ENCODE measurements around the gene PHLDB2.

PHLDB2 gene

GRCh38 chr3:111929484-111929883 is 70.4 kb downstream of the PHLDB2 start:
- DNase-seq = no peak

- DNase-seq = no peak
Observed at GRCh38 chr3:111932946-111933345, 73.9 kb downstream of the PHLDB2 start.

- DNase-seq = no peak
Observed at GRCh38 chr3:111936191-111936841, 77.3 kb downstream of the PHLDB2 start.

GRCh38 chr3:111936967-111937366 is 77.9 kb downstream of the PHLDB2 start:
- DNase-seq = no peak

- no peak for DNase-seq
Observed at GRCh38 chr3:111937871-111938270, 78.8 kb downstream of the PHLDB2 start.

GRCh38 chr3:111939873-111940272 is 80.8 kb downstream of the PHLDB2 start:
- DNase-seq = no peak

GRCh38 chr3:111943533-111943932 is 84.5 kb downstream of the PHLDB2 start:
- DNase-seq = no peak

- no peak for DNase-seq
Observed at GRCh38 chr3:111944372-111944771, 85.3 kb downstream of the PHLDB2 start.

- no peak for DNase-seq
Observed at GRCh38 chr3:111947231-111947630, 88.2 kb downstream of the PHLDB2 start.

GRCh38 chr3:111948786-111949185 is 89.7 kb downstream of the PHLDB2 start:
- no peak for DNase-seq

- no peak for DNase-seq
Observed at GRCh38 chr3:111949712-111950111, 90.6 kb downstream of the PHLDB2 start.

- no peak for DNase-seq
Observed at GRCh38 chr3:111951032-111951431, 92.0 kb downstream of the PHLDB2 start.

- DNase-seq = no peak
Observed at GRCh38 chr3:111952086-111952485, 93.0 kb downstream of the PHLDB2 start.

GRCh38 chr3:111952866-111953450 is 93.9 kb downstream of the PHLDB2 start:
- no peak for DNase-seq

GRCh38 chr3:111954228-111954990 is 95.3 kb downstream of the PHLDB2 start:
- DNase-seq = no peak

- no peak for DNase-seq
Observed at GRCh38 chr3:111955876-111956275, 96.8 kb downstream of the PHLDB2 start.

- no peak for DNase-seq
Observed at GRCh38 chr3:111956449-111956848, 97.4 kb downstream of the PHLDB2 start.

- DNase-seq = no peak
Observed at GRCh38 chr3:111956995-111957734, 98.1 kb downstream of the PHLDB2 start.

- no peak for DNase-seq
Observed at GRCh38 chr3:111961461-111962164, 102.5 kb downstream of the PHLDB2 start.

- no peak for DNase-seq
Observed at GRCh38 chr3:111963424-111963823, 104.4 kb downstream of the PHLDB2 start.

- DNase-seq = no peak
Observed at GRCh38 chr3:111965484-111965883, 106.4 kb downstream of the PHLDB2 start.

GRCh38 chr3:111967068-111967467 is 108.0 kb downstream of the PHLDB2 start:
- no peak for DNase-seq
